HTERT RPE-1 (cell line): Measurements from ENCODE around the gene DHCR24.

Experiments used
- in situ Hi-C: fragments of 300-500 bp; cut with MboI; formaldehyde crosslinking; loops from 4 replicates; pipeline ENCODE4 v1.14.3; 2020; ENCODE audit warnings: low sequenced_read_pairs

Gene DHCR24

DNA sequence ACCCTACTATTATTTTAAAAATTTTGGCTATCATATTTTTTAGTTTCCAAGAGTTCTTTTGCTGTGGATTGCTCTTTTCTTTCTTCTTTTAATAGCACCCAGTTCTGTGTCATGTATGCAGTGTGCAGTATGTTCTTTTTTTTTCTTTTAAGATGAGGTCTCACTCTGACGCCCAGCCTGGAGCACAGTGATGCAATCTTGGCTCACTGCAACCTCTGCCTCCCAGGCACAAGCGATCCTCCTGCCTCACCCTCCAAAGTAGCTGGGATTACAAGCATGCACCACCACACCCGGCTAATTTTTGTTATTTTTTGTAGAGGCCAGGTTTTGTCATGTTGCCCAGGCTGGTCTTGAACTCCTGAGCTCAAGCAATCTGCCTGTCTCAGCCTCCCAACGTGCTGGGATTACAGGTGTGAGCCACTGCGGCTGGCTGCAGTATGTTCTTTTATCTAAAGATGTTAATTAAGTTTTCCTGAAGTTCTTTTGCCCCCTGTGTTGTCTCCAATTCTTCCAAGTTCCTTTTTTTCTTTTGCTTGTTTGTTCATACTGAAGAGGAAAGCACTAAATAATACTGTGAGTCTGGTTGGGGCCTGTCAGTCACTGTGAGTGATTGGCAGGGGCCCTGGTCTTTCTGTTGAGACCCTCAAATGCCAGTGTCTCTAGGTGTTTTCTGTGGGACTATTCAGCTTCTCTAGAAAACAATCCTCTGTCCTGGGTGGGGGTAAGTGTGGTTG, 68.4 kb downstream of the DHCR24 start:
- in situ Hi-C loops: no loop called here

DNA sequence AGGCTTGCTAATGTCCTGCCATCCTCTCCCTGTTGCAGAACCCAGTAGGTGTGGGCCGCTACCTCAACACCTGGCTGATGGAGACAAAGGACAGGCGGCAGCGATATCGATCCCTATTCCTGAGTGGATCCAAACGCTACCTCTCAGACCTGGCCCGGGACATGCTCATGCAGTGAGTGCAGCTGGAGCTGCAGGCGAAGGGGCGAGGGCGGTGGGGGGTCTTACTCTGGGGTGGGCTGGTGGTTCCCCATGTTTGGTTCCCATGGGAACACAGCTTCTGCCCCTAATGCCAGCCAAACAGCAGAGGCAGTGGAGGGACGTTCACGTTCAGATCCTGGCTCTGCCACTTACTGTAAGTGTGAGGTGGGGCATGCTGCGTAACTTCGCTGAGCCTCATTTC, 70.0 kb downstream of the DHCR24 start:
- in situ Hi-C loops: no loop called here

DNA sequence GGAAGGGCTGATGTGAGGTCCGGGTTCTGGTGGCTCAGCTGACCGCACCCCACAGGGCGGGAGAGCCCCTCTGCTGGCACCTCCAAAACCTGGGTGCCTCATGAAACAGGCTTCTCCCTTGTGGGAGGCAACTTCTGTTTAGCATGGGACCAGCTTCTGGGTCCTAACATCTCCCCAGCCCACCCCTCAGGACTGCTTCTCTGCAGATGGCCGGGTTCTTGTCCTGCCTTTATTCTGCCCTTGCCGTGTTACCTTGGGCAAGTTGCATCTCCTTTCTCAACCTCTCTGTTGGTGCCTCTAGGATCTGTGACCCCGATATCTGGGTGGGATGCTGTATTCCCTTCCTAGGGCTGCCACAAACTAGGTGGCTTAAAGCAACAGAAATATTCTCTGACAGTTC, 70.9 kb downstream of the DHCR24 start:
- in situ Hi-C loops: no loop called here

DNA sequence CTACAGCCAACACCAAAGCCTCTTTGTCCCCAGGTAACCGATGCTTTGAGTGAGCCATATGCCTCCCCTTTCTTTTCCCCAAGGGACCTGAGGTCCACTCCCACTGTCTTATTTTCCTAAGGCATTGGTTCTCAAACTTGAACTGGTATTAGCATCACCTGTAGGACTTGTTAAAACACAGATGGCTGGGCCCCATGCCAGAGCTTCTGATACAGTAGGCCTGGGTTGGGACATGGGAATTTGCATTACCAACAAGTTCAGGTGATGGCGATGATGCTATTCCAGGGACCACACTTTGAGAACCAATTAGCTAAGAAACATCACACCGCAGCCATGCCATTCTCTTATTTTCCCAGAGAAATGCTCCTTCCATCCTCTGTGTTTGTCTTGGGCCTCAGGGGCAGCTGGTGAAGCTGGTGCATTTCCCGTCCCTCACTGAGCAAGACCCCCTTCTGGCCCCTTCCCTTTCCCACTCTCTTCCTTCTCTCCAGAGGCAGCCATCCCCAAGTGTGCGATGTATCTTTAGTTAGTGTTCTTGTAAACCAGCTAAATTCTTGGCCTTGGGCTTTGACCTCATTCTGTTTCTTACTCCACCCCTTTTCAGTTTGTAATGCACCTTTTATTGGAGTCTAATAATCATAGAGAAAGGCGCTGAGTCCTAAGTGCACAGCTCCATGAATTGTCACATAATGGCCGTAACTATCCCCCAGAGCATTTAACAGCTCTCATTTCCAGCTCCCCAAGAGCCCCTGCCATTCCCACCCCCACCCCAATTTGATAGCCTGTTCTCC, 71.7 kb downstream of the DHCR24 start:
- in situ Hi-C loops: no loop called here

DNA sequence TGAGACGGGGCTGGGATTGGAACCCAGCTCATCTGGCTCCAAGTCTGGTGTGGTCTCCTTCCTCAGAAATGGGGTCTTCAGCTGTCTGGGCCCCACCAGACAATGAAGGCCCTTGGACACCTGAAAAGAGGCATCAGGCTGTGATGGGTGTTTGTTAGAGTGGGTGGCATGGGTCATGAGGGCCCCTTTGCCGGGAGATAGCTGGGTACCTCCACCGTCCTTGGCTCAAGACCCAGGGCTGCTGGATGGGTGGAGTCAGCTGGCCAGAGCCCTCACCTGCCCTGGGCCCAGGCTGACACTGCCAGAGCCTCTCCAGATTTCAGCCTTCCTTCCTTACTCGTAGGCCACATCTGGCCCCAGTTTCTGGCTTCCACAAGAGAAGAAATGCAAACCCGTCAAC, 72.4 kb downstream of the DHCR24 start:
- in situ Hi-C loops: no loop called here

DNA sequence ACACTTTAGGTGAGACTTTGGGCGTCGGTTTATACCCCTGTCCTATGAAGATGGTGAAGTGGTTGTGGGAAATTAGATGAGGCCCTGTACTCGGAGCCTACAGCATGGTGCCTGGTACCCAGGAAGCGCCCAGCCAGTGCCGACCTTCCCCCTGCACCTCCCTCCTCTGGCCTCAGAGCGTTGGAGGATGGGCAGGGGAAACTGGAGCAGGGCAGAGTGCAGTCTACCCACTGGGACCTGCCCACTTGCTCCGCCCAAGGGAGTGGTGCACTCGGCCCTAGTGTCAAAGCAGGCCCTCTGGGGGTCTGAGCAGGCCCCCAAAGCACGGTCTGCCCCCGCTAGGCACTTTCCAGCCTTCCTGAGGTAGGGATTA, 72.9 kb downstream of the DHCR24 start:
- in situ Hi-C loops: no loop called here

DNA sequence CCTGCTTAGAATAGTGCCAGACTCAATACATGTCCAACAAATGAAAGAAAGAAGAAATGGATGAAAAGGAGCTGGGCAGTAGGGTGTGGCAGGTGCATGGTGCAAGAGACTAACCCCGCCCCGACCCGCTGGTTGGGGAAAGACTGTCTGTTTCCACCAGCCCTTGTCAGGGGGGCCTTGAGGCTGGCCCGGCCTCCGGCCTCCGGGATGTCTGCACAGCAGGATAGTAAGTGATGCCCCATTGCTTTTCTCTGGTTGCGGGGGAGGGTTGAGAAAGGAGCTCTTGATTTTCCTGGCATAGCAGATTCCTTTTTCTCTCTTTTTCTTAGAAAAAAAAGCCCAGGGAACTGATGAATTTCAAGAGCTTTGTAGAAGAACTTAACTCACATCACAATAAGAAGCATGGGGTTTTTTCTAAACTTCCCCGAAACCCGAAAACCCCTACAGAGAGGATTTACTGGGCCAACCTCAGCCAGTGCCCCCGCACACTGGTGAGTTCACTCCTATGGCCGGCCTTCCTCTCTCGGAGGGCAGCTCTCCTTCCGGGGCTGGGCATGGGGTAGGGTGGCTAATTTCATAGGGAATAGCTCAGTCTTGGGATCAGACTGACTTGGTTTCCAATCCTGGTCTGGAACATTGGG, 73.4 kb downstream of the DHCR24 start:
- in situ Hi-C loops: no loop called here

DNA sequence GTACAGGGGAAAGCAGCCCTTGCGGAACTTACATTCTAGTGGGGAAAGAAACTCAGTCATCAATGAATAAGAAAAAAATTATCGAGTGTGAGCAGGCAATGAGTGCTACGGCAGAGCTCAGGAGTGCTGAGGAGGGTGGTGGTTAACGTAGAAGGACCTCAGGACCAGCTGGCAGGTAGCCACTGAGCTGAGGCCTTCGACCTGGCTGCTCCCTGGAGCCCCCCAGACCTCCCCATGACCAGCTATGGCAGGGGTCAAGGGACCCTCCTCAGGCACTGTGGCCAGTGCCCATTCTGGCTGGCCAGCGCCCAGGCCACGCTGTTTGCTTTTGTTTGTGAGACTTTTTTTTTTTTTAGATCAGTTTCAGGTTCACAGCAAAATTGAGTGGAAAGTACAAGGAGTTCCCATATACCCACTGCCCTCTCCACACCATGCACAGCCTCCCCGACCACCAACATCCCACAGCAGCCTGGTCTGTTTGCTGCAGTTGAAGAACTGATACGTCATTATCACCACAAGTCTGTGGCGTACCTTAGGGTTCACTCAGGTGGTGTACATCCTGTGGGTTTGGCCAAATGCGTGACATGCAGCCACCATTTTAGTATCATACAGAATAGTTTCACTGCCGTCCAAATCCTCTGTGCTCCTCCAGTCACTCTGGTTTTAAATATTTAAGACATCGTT, 74.1 kb downstream of the DHCR24 start:
- in situ Hi-C loops: no loop called here

DNA sequence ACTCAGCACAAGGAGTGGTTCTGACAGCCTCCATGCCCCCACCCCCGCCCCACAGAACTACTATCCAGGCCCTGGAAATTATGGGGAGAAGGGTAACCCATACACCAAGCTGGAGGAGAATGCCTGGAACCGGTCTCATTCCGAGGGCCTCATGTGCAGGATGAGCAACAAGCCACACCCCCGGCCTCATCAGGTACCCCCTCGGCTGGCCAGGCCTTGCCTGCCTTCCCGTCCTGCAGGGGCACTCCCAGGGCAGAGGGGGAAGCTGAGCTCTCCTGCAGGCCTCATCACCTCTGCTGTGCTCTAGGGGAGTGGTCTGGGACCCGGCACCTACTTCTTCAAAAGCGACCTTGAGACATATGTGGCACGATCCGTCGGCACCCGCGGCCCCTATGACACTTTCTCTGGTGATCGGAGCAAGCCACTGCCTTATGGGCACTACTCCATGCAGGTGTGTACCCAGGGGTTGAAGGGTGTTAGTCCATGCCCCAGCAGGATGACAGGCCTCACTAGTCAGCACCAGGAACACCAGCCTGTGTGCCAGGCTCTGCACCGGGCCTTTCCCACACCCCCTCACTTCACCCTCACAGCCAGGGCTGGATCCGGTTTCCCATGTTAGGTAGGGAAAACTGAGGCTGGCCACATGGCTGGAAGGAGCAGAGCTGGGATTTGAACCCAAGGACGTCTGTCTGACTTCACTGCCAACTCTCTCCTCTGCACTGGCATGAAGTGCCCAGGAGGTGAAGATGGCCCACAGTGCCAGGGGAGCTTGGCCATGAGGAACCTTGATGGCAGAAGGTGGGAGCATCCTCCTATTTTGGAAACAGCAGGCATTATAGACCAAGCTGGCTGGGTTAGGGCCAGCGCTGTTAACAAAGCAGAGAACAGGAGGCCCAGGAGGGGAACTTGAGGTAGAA, 75.0 kb downstream of the DHCR24 start:
- in situ Hi-C loops: no loop called here

DNA sequence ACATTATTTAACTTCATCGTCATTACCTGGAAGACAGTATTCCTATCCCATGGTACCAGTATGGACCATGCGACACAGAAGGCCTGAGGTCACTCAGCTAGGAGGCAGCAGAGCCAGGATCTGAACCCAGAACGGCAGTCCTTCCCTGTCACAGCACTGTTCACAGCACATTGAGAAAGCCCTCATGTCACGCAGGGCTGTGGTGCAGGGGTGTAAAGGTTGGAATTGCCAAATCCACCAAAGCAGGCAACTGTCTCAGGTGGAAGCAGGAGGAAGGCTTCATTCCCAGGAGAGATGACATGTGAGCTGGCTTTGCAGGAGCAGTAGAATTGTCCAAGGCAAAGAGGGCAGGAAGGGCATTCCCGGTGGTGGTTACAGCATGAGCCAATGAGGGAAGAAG, 75.9 kb downstream of the DHCR24 start:
- in situ Hi-C loops: no loop called here

DNA sequence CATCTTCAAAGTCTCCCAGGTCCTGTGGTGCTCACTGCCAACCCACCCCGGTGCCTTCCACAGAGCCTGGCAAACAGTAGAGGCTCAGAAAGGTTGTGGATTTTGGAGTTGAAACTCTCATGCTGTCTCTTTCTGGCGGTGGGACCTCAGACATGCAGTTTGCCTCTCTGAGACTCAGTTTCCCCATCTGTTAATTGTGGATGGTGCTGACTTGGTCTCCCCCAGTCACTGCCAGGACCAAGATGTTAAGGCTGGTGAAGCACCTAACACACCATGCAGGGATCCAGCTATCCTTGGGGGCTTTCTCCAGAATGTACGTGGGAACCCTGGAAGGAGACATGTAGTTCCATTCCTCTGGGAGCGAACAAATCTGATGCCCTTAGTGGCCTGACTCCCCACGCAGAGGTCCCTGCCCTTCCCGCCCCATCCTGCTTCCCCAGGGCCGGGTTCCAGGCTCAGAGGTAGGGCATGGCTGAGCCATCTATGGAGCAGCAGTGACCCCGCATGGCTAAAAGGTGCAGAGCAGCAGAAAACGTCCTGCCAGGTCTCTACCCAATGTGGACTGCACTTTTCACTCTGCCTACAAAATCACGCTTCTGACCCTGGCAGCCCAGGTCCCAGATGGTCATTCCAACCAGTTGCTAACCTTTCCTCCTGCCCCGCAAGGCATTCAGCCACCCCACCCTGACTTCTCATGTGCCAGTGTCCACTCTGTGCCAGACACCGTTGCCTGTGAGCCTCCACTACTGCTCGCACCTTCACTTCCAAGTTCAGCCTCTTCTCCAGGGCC, 76.6 kb downstream of the DHCR24 start:
- in situ Hi-C loops: no loop called here

DNA sequence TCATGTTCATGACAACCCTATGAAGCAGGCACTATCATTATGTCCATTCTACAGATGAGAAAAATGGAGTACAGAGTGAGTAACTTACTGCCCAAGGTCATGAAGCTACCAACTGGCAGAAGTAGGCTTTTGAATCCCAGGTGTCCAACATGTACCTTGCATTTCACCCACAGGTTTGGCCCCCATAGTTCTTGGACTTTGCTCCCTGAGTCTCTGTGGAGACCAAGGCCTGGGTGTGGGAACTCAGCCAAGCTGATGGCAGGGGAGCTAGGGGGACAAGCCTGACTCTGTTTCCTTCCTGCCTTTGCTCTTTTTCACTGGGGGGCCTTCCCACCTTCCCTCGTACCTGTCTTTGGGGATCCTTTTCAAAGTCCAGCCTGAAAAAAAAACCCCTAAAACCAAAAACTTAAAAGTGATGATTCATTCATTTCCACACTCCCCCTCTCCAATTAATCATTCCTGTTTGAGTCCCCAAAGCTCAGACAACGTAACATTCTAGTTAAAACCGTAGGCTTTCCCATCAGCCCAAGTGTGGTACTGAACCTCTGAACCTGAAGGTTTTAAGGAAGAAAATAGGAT, 77.4 kb downstream of the DHCR24 start:
- in situ Hi-C loops: no loop called here

DNA sequence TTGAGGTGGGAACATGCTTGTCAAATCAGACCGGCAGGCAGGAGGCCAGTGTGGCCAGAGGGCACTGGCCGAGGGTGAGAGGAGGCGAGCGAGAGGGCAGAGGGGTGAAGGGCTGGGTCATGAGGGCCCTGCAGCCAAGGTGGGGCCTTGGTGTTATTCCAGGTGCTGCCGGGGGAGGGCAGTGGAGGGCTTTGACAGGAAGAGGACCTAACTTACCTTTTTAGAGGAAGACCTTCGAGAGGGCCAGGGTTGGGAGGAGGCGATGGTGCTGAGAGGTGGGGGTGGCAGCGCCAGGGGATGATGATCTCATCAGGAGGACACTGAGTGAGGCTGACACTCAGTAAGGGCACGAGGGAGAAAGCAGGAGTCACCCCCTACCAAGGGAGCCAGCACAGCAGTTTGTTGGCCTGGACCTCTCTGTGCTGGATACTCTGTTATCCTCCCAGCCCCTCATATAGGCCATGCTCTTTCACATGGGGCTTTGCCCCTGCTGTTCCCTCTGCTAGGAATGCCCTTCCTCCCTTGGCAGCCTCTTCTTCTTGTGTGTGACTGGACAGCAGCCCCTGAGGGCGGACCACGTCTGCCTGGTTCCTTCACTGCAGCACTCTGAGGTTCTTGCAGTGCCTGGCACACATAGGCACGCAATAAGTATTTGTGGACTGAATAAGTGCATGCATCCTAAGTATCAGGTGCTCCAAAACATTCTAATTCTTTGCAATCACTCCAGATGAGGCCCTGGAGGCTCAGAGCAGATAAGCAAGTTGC, 78.4 kb downstream of the DHCR24 start:
- in situ Hi-C loops: no loop called here

DNA sequence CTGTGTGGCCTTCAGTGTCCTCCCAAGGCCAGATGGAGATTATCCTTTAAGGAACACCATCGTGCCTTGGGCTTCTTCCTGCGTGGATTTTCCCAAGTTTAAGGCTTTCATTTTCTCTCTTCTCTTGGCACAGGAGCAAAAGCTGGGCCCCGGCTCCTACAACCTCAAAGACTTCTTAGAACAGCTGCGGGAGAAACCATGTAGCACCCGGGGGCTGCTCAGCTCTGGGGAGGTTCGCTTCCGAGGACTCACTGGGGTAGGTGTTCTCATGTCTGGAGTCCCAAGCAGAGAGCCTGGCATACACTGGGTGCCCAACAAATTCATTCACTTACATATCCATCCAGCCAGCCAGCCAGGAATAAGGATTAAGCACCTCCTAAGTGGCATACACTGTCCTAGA, 79.2 kb downstream of the DHCR24 start:
- in situ Hi-C loops: no loop called here

DNA sequence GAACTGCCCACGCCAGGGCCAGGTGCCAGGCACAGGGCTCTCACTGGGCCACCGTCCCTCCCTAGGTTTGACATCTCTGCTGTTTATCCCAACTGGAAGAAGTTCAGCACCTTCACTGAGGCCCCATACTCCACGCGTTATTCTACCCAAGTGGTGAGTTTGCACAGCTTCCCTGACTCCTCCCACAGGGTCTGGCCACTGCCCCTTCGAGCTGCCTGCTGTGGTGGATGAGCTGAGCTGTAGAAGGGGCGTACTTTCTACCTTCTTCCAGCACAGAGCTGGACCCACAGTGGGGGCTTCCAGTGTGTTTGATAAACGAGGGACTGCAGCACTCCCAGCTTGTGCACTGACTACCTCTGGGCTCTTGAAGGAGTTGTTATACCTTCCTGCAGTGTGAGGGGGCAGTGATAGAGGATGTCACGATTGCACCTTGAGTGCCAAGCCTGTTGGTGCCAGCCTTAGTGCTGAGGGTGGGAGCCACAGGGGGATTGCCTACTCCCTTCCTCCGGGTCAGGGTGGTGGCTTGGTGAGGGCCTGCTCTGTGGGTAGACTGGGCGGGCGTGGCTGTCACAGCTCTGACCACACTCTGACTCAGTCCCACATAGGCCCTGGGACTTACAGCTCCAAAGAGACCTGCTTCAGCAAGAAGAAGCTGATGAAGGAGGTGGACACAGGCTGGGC, 79.9 kb downstream of the DHCR24 start:
- in situ Hi-C loops: no loop called here

DNA sequence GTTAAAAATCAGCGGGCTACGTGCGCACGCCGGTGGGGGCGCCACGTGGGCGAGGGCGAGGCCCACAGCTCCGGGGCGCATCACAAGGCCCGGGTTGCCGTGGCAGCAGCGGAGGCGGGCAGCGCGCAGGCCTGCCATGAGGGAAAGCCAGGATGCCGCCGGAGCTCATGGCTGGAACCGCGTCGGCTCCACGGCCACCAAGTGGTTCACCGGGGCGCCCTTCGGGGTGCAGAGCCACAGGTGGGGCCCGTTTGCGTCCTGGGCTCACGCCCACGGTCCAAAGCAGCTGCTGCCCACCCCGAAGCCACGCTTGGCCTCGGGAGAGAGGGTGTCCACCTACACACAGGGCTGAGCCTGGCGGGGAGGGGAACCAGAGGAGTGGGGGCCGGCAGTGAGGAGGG, 81.0 kb downstream of the DHCR24 start:
- in situ Hi-C loops: no loop called here

DNA sequence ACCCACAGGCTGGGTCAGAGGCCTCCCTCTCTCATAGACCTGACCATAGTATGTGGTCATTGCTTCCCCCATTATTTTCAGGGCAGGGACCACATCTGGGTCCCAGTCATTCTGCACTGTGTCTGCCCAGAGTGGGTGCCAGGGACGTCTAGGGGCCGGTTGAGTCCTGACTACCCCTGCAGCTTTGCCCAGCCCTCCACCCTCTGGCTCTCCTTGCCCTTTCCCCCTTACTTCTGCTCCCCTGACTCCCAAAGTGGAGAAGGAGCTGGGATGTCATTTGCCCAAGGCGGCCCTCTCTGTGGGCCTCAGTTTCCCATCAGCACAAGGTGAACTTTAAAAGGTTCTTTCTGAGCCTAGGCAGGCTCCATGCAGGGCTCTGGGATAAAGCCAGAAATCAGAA, 81.5 kb downstream of the DHCR24 start:
- in situ Hi-C loops: no loop called here
